ENCODE data around the gene SASS6. TPM values are rescaled to one million over a fixed set of nuclear protein-coding genes. Genes with fewer than 3 reads are reported as not detected.
"Not testable (repeated sequence)": the region's sequence is repeated elsewhere in the genome, so short reads cannot be mapped to it uniquely, and the experiment has no call there.

Gene SASS6
- total RNA-seq, 1 donor from 2014 or later, result 5.5 TPM

DNA sequence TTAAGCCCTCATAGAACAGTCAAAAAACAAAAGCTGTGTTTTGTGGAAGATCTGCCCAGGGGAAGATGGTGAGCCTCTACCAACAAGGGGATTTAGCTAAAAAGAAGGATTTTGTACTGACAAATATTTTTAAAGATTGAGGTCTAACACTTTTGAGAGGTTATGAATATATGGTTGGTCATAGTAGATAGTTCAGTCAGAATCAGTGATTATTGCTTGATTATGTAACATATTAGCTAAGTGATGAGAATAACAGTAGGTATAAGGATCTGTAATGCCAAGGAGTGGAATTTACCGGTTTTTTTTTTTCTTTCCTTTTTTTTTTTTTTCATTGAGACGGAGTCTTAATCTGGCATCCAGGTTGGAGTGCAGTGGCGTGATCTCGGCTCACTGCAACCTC, 79.0 kb downstream of the SASS6 start:
- CTCF ChIA-PET, result interaction anchor here (0.7 kb wide), 1 partner anchor 13 kb away, joined by 3 read pairs; no protein-coding TSS in a partner anchor
- Mint-ChIP-seq H3K27me3 (no peaks in the 10 kb centered on the region), H3K4me3 (no peak overlapping the region), H3K9me3 (no peaks in the 10 kb centered on the region), H3K4me1 (peaks cover 33% of the 10 kb centered on the region), H3K27ac (no peak overlapping the region), H3K36me3 (ENCODE audit: low read depth) (peaks cover 43% of the 10 kb centered on the region)
- intact Hi-C loops (cut with micrococcal nuclease), result no loop called here
- TF ChIP-seq, protein P1, sequence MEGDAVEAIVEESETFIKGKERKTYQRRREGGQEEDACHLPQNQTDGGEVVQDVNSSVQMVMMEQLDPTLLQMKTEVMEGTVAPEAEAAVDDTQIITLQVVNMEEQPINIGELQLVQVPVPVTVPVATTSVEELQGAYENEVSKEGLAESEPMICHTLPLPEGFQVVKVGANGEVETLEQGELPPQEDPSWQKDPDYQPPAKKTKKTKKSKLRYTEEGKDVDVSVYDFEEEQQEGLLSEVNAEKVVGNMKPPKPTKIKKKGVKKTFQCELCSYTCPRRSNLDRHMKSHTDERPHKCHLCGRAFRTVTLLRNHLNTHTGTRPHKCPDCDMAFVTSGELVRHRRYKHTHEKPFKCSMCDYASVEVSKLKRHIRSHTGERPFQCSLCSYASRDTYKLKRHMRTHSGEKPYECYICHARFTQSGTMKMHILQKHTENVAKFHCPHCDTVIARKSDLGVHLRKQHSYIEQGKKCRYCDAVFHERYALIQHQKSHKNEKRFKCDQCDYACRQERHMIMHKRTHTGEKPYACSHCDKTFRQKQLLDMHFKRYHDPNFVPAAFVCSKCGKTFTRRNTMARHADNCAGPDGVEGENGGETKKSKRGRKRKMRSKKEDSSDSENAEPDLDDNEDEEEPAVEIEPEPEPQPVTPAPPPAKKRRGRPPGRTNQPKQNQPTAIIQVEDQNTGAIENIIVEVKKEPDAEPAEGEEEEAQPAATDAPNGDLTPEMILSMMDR (IDR thresholded peaks at IDR 0.05), result no peak
- POLR2A ChIA-PET, result interaction anchor here (0.6 to 0.9 kb wide), 2 partner anchors 13 to 17 kb away, joined by 6 to 12 read pairs; no protein-coding TSS in a partner anchor
- DNase-seq (no peak), ATAC-seq (ENCODE audit: low read depth) (no peak)

DNA sequence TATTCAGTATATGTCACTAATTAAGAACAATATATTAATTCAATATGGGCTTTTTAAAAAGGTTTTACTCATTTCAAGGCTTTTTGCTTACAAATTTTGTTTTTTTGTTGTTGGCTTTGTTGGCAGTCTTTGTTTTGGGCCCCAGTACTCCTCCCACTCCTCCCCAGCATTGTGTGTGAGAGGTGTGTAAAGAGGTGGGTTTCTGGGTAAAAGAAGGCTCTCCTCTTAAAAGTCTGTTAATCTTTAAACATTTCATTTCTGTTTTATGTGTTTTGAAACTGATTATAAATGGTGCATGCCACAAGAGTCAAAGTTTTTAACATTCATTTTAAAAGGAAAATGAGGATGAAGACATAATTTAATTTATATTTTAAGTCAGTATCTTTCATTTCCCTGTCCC, 79.6 kb downstream of the SASS6 start:
- POLR2A ChIA-PET, result interaction anchor here (0.6 to 0.9 kb wide), 2 partner anchors 13 to 17 kb away, joined by 6 to 12 read pairs; no protein-coding TSS in a partner anchor
- no peaks in the 10 kb centered on the region for H3K9me3 Mint-ChIP-seq
- intact Hi-C loops (cut with micrococcal nuclease), result no loop called here

DNA sequence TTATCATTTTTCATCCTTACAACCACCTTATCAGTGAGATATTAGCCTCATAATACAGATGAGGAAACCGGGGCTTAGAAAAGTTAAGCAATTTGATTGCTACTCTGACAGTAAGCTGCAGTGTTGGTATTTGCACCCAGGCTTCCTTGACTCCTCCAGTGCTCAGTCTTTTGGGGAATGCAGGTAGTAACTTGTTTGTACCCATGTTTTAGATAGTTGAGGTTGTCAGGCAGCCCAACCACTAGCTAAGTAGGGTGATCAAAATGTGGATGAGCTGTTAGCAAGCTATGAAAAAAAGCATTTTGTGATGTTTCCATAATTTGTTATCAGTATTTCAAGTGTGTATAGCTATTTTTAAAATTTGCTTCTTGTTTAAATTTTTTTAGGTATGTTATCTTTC, 80.8 kb downstream of the SASS6 start:
- POLR2A ChIA-PET, result interaction anchor here (0.6 to 0.7 kb wide), 2 partner anchors 14 to 27 kb away, joined by 3 to 4 read pairs; a partner anchor contains a TSS
- Mint-ChIP-seq H3K36me3 (ENCODE audit: low read depth) (peaks cover 38% of the 10 kb centered on the region), H3K4me3 (no peak overlapping the region), H3K4me1 (peaks cover 50% of the 10 kb centered on the region), H3K27ac (no peak overlapping the region), H3K9me3 (no peaks in the 10 kb centered on the region), H3K27me3 (no peaks in the 10 kb centered on the region)
- ATAC-seq (ENCODE audit: low read depth), result no peak
- intact Hi-C loops (cut with micrococcal nuclease), result no loop called here
- CTCF ChIA-PET, result interaction anchor here (0.7 kb wide), 1 partner anchor 11 kb away, joined by 3 read pairs; no protein-coding TSS in a partner anchor
- DNase-seq, result no peak
- TF ChIP-seq, protein P1 (IDR thresholded peaks at IDR 0.05), result no peak

More for the DNA sequence above, 79.6 kb downstream of the SASS6 start:
- Mint-ChIP-seq H3K4me3 (no peak overlapping the region), H3K27ac (no peak overlapping the region), H3K36me3 (ENCODE audit: low read depth) (peaks cover 43% of the 10 kb centered on the region), H3K4me1 (peaks cover 39% of the 10 kb centered on the region), H3K27me3 (no peaks in the 10 kb centered on the region)
- ATAC-seq (ENCODE audit: low read depth), result no peak
- DNase-seq, result no peak
- CTCF ChIA-PET, result no interaction called here
- TF ChIP-seq, protein P1 (IDR thresholded peaks at IDR 0.05), result no peak

DNA sequence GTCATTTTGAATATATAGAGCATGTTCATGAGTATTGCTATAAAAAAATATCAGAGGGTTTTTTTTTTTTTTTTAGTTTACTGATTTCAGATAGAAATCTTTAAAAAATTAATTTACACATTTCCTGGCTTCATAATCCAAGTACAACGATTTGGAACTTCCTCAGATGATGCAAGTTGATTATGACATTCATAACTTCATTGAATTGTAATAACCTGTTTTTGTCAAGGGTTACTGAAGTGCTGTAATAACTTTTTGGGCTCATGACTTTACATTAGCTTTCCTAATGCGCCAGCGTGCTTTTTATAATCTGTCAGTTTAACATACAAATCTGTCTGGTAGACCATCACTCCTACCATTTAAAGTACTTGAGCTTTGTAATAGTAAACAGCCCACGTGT, 81.3 kb downstream of the SASS6 start:
- no peak for ATAC-seq (ENCODE audit: low read depth)
- ChIA-PET POLR2A (interaction anchor here (0.6 kb wide), 1 partner anchor 28 kb away, joined by 4 read pairs; no protein-coding TSS in a partner anchor), CTCF (interaction anchor here (0.6 to 0.7 kb wide), 2 partner anchors 11 to 174 kb away, joined by 3 to 4 read pairs; no protein-coding TSS in a partner anchor)
- no peak overlapping the region for H3K4me3 Mint-ChIP-seq
- peaks cover 36% of the 10 kb centered on the region for H3K36me3 Mint-ChIP-seq (ENCODE audit: low read depth)
- no peak for DNase-seq
- TF ChIP-seq, protein P1 (IDR thresholded peaks at IDR 0.05), result no peak
- no peaks in the 10 kb centered on the region for H3K9me3 Mint-ChIP-seq
- no peaks in the 10 kb centered on the region for H3K27me3 Mint-ChIP-seq
- no peak overlapping the region for H3K27ac Mint-ChIP-seq
- H3K4me1 Mint-ChIP-seq, result peaks cover 55% of the 10 kb centered on the region
- intact Hi-C loops (cut with micrococcal nuclease), result no loop called here

DNA sequence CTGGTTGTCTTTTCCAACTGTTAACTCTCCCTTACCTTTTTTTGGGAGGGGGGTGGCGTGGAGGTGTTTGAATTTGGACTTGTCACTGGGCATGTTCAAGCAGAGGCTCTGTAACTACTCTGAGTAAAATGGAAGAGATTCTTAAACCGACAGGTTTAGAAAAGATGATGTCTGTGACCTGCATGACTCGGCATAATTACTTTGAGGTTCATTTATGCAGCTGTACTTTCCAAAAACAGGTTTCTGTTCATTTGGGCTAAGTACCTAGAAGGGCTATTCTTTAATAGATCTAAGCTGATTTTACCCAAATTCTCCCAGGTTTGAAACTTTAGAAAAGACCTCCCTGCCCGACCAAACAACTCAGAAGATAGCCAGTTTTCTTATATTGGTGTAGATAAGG, 82.6 kb downstream of the SASS6 start:
- ChIA-PET POLR2A (interaction anchor here (2.3 kb wide), 1 partner anchor 13 kb away, joined by 16 read pairs; a partner anchor contains a TSS), CTCF (no interaction called here)
- TF ChIP-seq, protein P1 (IDR thresholded peaks at IDR 0.05), result no peak
- Mint-ChIP-seq H3K36me3 (ENCODE audit: low read depth) (peaks cover 30% of the 10 kb centered on the region), H3K27ac (no peak overlapping the region), H3K27me3 (no peaks in the 10 kb centered on the region), H3K4me3 (no peak overlapping the region), H3K9me3 (no peaks in the 10 kb centered on the region), H3K4me1 (peaks cover 66% of the 10 kb centered on the region)
- ATAC-seq (ENCODE audit: low read depth), result no peak
- intact Hi-C loops (cut with micrococcal nuclease), result no loop called here
- DNase-seq, result no peak

DNA sequence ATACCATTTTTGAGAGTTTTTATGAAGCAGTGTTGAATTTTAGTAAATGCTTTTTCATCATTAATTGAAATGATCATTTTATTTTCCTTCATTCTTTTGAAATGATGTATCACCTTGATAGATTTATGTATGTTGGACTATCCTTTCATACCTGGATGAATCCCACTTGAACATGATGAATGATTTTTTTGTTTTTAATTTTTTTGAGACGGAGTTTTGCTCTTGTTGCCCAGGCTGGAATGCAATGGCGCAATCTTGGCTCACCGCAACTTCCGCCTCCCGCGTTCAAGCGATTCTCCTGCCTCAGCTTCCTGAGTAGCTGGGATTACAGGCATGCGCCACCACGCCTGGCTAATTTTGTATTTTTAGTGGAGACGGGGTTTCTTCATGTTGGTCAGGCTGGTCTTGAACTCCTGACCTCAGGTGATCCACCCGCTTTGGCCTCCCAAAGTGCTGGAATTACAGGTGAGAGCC, 85.5 kb downstream of the SASS6 start:
- intact Hi-C loops (cut with micrococcal nuclease), result loop anchor here (2.0 to 5.0 kb wide), 2 partner anchors 14 to 35 kb away; no protein-coding TSS in a partner anchor
- POLR2A ChIA-PET, result interaction anchor here (1.0 to 1.8 kb wide), 2 partner anchors 9 to 10 kb away, joined by 3 to 5 read pairs; no protein-coding TSS in a partner anchor
- CTCF ChIA-PET; H3K27me3 Mint-ChIP-seq; ATAC-seq (ENCODE audit: low read depth); H3K9me3 Mint-ChIP-seq; DNase-seq: not testable (repeated sequence)
- Mint-ChIP-seq H3K36me3 (ENCODE audit: low read depth) (peaks cover 36% of the 10 kb centered on the region), H3K27ac (peak overlapping the region; percentile 90), H3K4me1 (peaks cover 80% of the 10 kb centered on the region), H3K4me3 (peak overlapping the region; percentile 79)

Measured in activated B cell treated with CpG ODN at 0.5 μM for 24 hours (primary cell).